NOMO-1 (cell line): ENCODE data around the gene ISLR2.
A peak's percentile ranks its signal among the peaks of the same experiment; 100 is the strongest.
"Not testable (repeated sequence)": the region's sequence is repeated elsewhere in the genome, so short reads cannot be mapped to it uniquely, and the experiment has no call there.

ENCODE experiments used
- DNase-seq, 2 experiments: peaks; one replicate each; lab custom pipeline; 2025; ENCODE audit not compliant: unreplicated experiment in 2 of 2; lab: John Stamatoyannopoulos, UW

Gene ISLR2, protein sequence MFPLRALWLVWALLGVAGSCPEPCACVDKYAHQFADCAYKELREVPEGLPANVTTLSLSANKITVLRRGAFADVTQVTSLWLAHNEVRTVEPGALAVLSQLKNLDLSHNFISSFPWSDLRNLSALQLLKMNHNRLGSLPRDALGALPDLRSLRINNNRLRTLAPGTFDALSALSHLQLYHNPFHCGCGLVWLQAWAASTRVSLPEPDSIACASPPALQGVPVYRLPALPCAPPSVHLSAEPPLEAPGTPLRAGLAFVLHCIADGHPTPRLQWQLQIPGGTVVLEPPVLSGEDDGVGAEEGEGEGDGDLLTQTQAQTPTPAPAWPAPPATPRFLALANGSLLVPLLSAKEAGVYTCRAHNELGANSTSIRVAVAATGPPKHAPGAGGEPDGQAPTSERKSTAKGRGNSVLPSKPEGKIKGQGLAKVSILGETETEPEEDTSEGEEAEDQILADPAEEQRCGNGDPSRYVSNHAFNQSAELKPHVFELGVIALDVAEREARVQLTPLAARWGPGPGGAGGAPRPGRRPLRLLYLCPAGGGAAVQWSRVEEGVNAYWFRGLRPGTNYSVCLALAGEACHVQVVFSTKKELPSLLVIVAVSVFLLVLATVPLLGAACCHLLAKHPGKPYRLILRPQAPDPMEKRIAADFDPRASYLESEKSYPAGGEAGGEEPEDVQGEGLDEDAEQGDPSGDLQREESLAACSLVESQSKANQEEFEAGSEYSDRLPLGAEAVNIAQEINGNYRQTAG

DNA sequence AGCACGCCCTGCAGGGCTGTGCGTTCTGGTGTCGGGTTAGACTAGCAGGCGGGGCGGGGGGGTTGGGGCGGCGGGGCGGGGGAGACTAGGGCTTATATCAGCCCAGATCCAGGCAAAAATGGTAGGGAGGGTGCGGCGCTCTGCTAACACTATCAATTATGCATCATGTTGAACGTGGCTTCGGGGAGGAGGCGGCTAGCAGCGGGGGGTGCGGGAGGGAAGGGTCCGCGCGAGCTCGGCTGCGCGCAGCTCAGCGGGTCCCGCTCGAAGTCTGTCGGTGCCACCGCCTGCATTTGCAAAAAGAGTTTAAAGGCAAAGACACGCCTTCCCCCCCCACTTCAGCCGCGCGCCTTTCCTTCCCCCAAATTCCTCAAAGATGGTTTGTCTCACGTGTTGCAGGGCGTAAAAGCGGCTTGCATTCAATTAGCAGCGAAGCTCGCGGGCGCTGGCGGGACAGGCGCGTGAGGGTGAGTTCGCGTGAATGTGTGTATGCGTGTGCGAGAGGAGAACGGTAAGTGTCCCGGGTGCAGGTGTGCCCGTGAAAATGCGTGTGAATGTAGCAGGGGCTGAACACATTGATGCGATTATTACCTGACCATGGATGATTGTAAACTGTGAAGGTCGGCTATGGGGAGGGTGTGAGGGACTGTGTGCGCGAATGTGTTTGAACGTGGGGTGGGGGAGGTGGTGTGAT, at the start of gene ISLR2:
TSS of gene ISLR2 (plus strand) at position 432 of the 694 bp plus-strand sequence. CDS start 2,169 bp downstream, outside the sequence.
- DNase-seq = no peak

DNA sequence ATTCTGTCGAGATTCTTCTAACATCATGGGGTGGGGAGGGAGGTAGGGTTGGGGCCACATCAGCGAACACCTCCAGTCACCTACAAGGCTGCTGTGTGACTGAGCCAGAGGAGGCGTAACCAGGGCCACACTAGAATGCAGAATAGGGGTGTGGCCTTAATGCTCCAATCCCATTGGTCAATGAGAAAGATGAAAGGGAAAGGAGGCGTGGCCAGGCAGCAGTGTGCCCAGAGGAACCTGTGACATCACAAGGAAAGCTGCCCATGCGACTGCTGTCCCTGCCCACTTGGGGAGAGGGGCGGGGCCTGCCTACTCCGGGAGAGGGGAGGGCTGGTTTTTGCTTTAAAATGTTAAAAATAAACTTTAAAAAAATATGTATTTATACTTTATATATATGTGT, 47.9 kb upstream of the ISLR2 start, which contains the start of gene GOLGA6A:
TSS of gene GOLGA6A (minus strand) at position 101 of the 400 bp plus-strand sequence. CDS start at position 60, 41 bp downstream.
- not testable (repeated sequence) for DNase-seq

DNA sequence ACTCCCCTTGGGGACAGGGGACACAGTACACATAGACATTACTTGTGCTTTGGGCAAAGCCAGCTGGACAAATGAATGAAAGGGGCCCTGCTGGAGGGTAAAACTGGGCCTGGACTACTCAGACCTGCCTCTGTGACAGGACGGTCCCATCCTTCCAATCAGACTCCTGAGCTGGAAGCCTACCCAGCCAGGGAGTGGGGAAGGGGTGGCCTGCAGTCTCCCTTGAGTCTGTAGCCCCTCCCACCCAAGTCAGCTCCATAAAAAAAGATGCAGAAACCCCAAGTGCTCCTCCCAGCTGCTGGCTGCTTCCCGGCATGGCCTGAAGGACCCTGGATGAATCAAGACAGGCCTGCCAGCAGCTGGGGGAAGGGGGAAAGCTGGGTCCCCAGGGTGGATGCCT, 35.8 kb upstream of the ISLR2 start:
- not testable (repeated sequence) for DNase-seq

DNA sequence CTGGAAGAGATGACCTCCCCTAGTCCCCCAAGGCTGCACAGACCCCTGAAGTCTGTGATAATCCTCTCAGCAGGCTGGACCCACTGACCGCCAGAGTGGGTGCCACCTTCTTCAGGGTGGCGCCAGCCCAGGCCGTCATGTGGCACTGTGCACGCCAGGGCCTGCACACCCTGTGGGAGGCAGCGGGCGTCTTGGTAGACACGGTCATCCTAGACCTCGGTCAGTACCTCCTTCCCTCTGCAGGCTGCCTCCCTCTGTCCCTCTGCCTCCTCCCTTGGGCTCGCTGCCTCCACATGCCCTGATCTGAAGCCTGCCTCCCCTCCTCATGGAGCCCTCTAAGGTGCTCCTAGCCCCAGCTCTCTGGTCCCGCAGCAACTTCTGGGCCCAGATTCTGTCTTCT, 34.8 kb upstream of the ISLR2 start:
- DNase-seq = not testable (repeated sequence)

DNA sequence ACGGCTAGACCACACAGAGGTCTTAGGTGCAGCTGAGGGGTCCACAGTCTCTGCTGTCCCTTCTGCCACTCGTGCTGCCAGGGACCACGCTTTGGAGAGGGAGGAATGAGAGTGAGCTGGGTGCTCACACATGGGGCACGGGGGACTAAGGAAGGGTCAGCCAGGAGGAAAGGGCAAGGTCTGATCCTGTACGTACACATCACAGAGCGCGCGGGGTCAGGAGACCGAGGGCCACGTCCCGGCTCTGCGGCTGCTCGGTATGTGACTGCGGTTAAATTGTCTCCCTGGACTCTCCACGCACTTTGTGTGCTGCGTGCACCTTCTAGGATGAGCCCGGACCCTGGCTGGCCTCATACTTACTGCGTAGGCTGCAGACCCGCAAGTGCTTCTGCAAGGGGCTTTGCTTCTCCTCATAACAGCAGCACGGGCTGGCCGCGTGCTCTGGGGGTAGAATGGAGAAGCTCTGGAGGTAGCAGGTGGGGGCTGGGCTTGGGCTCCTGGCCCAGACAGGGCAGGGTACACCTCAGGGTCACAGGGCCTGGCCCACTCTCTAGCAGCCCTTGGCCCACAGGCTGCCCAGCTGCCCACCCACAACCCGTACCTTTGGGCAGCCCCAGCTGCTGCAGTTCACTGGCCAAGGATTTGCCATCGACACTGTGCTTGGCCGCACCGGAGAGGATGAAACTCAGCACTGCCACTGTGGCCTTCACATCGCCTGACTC, 33.5 kb upstream of the ISLR2 start:
- DNase-seq = not testable (repeated sequence)

DNA sequence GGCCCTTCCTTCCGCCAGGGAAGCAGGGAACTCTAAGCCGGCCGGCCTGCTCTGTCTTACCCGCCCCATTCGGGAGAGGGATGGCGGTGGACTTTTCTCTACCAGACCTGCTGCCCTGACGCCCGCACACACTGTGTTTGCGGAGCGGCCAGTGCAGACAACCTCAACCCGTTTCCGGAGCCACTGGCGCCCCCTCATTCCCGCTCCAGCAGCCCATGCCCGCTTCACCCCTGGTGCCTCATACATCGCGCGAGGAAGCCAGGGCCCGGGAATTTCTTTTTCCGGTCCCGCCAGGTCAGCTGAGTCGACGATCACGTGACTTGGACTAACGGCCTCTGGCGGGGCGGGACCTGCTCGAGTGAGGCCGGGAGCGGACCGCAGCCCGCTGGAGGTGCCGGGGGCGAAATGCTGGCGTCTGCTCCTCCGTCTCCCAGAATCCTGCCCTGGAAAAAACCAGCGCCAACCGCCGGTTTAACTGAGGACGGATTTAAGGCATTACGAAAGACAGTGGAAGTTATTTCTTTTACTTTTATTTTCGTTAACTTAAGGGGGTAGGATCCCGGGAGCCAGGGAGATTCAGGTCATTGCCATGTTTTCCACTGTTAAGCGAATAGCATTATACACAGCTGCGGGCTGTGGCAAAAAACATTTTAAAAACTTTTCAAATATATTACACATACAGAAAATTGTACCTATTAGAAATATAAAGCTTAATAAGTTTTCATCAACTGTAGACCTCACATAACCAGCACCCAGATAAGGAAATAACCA, 30.2 kb upstream of the ISLR2 start:
- not testable (repeated sequence) for DNase-seq

DNA sequence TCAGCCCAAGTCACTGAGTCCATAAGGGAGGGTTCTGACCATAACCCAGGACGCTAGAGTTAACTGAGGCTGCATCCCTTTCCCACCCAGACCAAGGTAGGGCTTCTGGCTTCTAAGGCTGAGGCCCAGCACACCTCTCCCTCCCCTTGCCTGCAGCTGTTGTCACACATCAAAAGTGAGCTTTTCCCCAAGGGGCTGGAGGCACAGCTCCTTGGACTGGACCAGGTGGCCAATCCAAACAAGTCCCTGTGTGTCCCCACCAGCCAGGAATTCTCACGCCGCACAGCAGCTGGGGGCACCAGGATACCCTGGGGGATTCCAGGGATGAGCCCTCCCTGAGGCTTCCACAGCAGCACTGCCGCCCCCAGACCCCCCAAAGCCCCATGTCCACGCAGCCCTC, 22.3 kb upstream of the ISLR2 start:
- no peak for DNase-seq

DNA sequence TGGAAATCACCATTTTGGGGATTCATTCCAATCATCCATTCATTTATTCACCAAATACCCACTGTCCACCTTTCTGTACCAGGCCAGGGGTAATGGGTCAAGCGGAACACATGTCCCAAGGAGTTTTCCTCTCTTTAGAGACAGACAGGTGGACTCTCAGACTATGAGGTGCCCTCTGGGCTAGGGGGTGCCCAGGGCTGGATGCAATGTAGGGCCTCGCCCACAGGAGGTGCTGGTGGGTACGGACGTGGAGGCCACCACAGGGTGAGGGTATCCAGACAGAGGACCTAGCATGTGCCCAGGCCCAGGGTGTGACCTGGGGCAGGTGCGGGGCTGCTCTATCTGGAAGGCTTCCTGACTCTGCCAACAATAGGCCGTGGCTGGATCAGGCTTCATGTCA, 21.8 kb upstream of the ISLR2 start:
- not testable (repeated sequence) for DNase-seq

DNA sequence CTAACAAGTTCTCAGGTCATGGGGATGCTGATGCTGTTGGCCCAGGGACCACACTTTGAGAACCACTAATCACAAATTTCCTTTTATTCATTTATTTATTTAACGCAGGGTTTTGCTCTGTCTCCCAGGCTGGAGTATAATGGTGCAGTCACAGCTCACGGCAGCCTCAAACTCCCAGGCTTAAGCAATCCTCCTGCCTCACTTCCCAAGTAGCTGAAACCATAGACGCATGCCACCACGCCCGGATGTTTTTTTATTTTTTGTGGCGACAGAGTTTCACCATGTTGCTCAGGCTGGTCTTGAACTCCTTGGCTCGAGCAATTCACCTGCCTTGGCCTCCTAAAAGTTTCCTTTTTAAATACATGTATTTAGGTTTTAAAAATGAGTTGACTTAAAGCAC, 20.7 kb upstream of the ISLR2 start:
- DNase-seq = no peak

DNA sequence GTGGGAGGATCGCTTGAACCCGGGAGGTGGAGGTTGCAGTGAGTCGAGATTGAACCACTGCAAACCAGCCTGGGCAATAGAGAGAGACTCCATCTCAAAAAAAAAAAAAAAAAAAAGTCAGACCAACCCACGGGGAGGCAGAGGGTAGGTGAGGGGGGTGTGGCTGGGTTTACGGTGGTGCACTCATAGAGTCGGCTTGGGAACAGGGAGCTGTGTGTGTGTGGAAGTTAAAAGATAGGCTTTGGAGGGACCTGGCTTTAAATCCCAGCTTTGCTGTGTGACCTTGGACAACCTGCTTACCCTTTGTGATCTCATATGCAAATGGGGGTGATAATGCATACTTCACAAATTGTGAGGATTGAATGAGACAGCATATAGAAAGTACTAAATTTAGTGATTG, 10.0 kb upstream of the ISLR2 start:
- no peak for DNase-seq

DNA sequence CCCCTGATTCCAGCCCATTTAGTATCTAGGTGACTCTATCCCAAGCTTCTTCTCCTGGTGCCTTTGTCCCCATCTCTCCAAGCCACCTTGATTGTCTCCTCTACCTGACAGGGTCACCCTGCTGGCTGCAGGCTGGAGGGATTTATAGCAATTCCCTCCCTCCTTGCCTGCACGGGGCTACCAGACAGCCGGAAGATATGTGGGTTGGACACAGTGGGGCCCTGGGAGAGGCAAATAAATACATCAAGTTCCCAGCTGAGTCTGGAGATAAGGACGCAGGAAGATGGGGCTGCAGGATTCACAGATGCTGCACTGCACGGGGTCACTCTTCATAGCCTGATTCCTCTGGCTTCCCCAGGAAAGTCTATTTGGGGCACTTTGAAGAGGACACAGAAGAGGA, 9.3 kb upstream of the ISLR2 start:
- DNase-seq = no peak

DNA sequence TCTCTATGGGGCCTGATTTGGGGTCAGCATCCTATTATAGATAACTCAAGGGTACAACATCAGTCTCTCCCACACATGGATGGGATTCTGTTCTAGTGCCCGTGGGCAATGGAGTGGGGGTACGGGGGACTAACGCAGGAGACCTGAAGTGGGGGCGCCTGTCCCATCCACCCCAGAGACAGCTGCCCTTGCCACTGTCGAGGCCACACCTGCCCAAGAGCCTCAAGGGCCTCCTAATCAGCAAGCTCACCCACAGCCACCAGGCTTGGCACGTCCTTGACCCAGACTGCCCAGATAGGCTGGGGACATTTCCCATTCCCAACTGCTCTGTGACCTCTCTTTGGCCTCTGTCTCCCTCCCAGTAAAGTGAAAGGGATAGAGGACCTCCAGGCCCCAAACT, 8.5 kb upstream of the ISLR2 start:
- DNase-seq = no peak

DNA sequence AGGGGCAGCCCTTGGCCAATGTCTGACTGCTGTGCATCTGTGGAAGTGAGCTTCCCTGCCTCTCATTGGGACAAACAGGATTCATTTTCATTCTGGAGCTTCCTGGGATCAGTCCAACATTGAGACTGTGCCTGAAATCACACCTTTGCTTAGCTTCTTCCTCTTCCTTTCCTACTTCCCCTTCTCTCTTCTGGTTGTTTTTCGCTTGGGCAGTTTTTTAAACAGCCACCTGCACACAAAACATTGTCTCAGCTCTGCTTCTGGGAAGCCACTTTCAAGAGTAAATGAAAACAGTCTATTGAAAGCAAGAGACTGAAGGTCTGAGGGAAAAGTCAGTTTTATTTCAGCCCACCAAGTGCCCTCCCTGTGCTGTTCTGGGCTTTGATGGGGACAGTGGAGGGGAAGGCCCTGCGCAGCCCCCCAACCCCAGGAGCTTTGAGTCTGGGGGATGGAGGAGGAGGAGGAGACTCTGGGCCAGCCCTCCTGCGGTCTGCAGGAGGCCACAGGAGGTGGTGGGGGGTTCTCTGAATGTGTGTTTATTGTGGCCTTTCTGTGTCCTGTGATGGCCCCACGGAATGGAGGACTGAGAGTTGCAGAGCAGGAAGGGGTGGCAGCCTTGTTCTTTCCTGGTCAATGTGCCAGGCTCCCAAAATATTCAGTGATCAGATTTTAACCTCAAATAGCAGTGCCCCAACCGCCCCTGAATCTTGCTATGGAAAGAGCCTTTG, 7.8 kb upstream of the ISLR2 start:
- DNase-seq = no peak

DNA sequence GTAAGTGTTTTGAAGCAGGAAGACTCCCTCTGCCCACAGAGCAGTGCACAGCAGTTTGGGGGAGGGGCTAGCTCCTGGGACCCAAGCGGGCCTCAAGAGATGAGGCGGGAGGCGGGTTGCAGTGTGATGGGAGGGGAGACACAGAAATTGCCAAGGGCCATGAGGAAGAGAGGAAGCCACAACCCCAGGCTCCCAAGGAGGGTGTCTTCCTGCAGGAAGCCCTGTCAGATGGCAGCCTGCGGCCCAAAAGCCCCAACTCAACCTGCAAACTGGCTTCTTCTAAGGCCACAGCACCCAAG, 7.3 kb upstream of the ISLR2 start:
- no peak for DNase-seq

DNA sequence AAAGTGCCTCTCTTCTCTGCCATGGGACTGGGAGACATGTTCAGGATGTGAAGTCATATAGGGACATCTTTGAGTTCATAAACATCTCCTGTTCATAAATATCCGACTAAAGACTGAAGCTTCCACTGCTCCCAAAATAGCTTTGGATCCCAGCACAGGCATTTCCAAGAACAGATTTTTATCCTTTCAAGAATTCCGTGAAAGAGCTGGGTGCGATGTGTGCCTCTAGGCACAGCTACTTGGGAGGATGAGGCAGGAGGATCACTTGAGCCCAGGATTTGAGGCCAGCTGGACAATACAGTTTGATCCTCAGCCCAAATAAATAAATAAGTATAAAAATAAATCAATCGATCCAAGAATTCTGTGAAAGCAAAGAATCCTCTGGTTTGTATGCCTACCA, 6.7 kb upstream of the ISLR2 start:
- no peak for DNase-seq

DNA sequence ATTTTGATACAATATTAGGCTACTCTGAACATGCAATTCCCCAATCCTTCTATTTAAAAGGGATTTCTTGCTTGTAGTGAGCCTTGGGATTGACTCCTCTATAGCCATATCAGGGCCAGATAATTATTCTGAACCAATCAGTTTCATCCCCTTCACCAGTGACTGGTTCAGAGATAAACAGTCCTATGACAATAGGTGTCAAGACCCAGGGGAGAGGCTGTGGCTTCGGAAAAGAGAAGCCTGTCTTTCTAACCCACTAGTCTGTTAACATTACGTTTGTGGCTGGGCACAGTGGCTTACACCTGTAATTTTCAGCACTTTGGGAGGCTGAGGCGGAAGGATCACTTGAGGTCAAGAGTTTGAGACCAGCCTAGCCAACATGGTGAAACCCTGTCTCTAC, 6.2 kb upstream of the ISLR2 start:
- no peak for DNase-seq

DNA sequence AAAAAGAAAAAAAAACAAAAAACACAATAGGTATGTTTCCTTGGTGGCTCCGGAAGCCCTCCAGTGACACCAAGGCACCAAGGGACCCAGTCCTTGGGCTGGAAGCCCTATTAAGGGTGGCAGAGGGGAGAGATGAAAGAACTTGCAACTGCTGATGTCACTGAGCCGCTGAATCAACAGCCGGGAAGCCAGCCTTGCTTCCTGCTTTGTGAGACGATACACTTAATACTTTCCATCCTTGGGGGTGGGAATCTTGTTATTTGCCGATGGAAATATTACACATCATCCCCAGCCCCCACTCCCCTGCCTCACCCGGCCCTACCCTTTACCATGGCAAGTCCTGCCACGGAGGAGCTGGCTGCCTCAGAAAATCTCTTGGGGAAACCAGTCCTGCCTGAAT, 5.6 kb upstream of the ISLR2 start:
- DNase-seq = no peak

DNA sequence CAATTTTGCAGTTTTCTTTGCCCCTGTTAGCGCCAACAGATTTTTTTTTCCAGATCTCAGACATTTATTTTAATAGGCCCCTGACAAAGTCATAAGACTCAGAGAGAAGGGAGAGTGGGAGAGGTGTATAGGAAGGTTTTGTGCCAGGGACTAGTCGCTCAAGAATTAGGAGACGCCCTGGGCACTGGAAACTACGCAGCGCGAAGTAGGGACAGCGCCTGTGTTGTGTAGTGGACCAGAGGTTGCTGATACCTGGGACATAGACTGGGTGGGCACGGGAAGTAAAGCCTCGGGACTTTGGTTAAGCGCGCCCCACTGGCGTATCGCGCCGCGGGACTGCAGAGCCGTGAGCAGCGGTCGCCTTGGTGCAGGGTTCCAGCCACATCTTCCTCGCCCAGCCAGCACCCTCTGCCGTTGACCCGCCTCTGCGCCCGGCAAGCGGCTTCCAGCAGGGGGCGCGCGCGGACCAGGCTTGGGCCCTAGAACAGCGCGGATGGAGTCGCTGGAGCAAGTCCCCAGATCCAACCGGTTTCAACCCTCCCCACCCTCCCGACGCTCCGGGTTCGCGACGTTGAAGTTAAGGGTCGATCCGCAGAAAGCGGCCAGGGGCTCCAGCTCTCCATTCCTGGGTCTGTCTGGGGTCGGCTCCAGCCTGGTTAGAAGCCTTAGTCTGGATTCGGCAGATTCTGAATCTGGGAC, 3.0 kb upstream of the ISLR2 start:
- DNase-seq = peak; percentile 64 to 79
